Measurements from ENCODE around the gene ALPK1.

GRCh38 chr4:112358415-112358814, 61.2 kb downstream of the ALPK1 start:
- TF ChIP-seq POLR2A (IDR thresholded peaks at IDR 0.05) (no peak), CTCF (IDR thresholded peaks at IDR 0.05) (no peak)

All from prostate gland (tissue), 2 donors.